IMR-90 (cell line): ENCODE data around the gene NKX6-1. TPM values are rescaled to one million over a fixed set of nuclear protein-coding genes. Genes with fewer than 3 reads are reported as not detected.

ENCODE experiments used
- ATAC-seq: fragments of 200-7000 bp; cut with Tn5 transposase; 2 replicates; pipeline ENCODE4 v1.9.1; 2020; ENCODE audit warnings: low read depth, mild to moderate bottlenecking, moderate library complexity
- BruUV-seq: library from RNA; stranded (reverse); fragments of 400-500 nt; replicated peaks from 2 replicates; lab custom pipeline; 2021; lab: Mats Ljungman, UMichigan
- CTCF ChIA-PET: fragments of 300-600 bp; formaldehyde crosslinking; extraction: SDS; loops from one replicate; lab custom pipeline; 2021; ENCODE audit warnings: antibody characterized with exemption; lab: Yijun Ruan, JAX
- POLR2A ChIA-PET: fragments of 300-600 bp; sonication (Branson Sonifier 250); formaldehyde crosslinking; loops from one replicate; lab custom pipeline; 2022; ENCODE audit warnings: antibody characterized with exemption; ENCODE audit not compliant: unreplicated experiment; lab: Charles Lee
- DNase-seq: peaks from one replicate; pipeline ENCODE4 v3.0.0; 2013
- H2AFZ ChIP-seq: replicated peaks from 2 replicates; pipeline ENCODE3; 2013; ENCODE audit warnings: low read length, mild to moderate bottlenecking; ENCODE audit not compliant: poor library complexity
- H2AK5ac ChIP-seq: 2 replicates; pipeline ENCODE4 v1.6.1; 2013; ENCODE audit warnings: low read depth, low read length, inconsistent platforms
- H2AK9ac ChIP-seq: replicated peaks from 2 replicates; pipeline ENCODE3; 2013; ENCODE audit warnings: mild to moderate bottlenecking, low read depth, low read length, moderate library complexity; ENCODE audit not compliant: poor library complexity
- H2BK120ac ChIP-seq: 2 replicates; pipeline ENCODE4 v1.6.1; 2013; ENCODE audit warnings: low read depth, low read length, inconsistent platforms
- H2BK15ac ChIP-seq: 3 replicates; pipeline ENCODE4 v1.6.1; 2013; ENCODE audit warnings: low read depth, low read length, inconsistent platforms
- H2BK20ac ChIP-seq: 2 replicates; pipeline ENCODE4 v1.6.1; 2013; ENCODE audit warnings: low read depth, mild to moderate bottlenecking, inconsistent platforms, low read length, moderate library complexity
- H2BK5ac ChIP-seq: 2 replicates; pipeline ENCODE4 v1.6.1; 2013; ENCODE audit warnings: mild to moderate bottlenecking, low read depth, low read length, inconsistent platforms; ENCODE audit not compliant: poor library complexity, severe bottlenecking
- H3K14ac ChIP-seq: replicated peaks from 2 replicates; pipeline ENCODE4 v1.6.1; 2013; ENCODE audit warnings: low read depth, low read length, inconsistent platforms
- H3K18ac ChIP-seq: 2 replicates; pipeline ENCODE4 v1.6.1; 2013; ENCODE audit warnings: low read depth, low read length, control low read depth
- H3K23ac ChIP-seq: 2 replicates; pipeline ENCODE4 v1.6.1; 2013; ENCODE audit warnings: low read depth, low read length, inconsistent platforms
- H3K27ac ChIP-seq: 2 replicates; pipeline ENCODE4 v1.5.1; 2013; ENCODE audit warnings: mild to moderate bottlenecking, control low read depth, low read length; ENCODE audit not compliant: insufficient read depth
- H3K27me3 ChIP-seq: 2 replicates; pipeline ENCODE4 v1.6.1; 2013; ENCODE audit warnings: low read length; ENCODE audit not compliant: control insufficient read depth, insufficient read depth
- H3K36me3 ChIP-seq: 2 replicates; pipeline ENCODE4 v1.6.1; 2013; ENCODE audit warnings: low read length, mixed read lengths; ENCODE audit not compliant: control insufficient read depth, insufficient read depth
- H3K4ac ChIP-seq: 2 replicates; pipeline ENCODE4 v1.6.1; 2013; ENCODE audit warnings: low read depth, low read length, inconsistent platforms
- H3K4me1 ChIP-seq: 2 replicates; pipeline ENCODE4 v1.6.1; 2013; ENCODE audit warnings: low read length, mixed read lengths; ENCODE audit not compliant: control insufficient read depth, insufficient read depth
- H3K4me2 ChIP-seq: 2 replicates; pipeline ENCODE4 v1.6.1; 2013; ENCODE audit warnings: low read depth, mild to moderate bottlenecking, control low read depth, low read length, moderate library complexity
- H3K4me3 ChIP-seq: 2 replicates; pipeline ENCODE4 v1.5.1; 2013; ENCODE audit warnings: low read depth, mild to moderate bottlenecking, control low read depth, low read length, moderate library complexity; ENCODE audit not compliant: insufficient read depth
- H3K56ac ChIP-seq: 2 replicates; pipeline ENCODE4 v1.6.1; 2013; ENCODE audit warnings: low read length, inconsistent platforms; ENCODE audit not compliant: insufficient read depth; ENCODE audit errors: extremely low read depth
- H3K79me1 ChIP-seq, 2 experiments: 2 replicates each; pipeline ENCODE4 v1.6.1; 2013; ENCODE audit warnings: low read length in 2 of 2, inconsistent platforms in 1 of 2, low read depth in 1 of 2
- H3K9ac ChIP-seq: 2 replicates; pipeline ENCODE4 v1.6.1; 2013; ENCODE audit warnings: low read depth, low read length, control low read depth
- H3K9me1 ChIP-seq: 2 replicates; pipeline ENCODE4 v1.6.1; 2013; ENCODE audit warnings: low read length, inconsistent platforms; ENCODE audit not compliant: insufficient read depth
- H3K9me3 ChIP-seq: 2 replicates; pipeline ENCODE4 v1.6.1; 2013; ENCODE audit warnings: low read length; ENCODE audit not compliant: control insufficient read depth, insufficient read depth
- H4K20me1 ChIP-seq: 2 replicates; pipeline ENCODE4 v1.6.1; 2013; ENCODE audit warnings: low read length, inconsistent platforms; ENCODE audit not compliant: insufficient read depth
- H4K5ac ChIP-seq: 2 replicates; pipeline ENCODE4 v1.6.1; 2013; ENCODE audit warnings: mild to moderate bottlenecking, low read depth, low read length, control low read depth
- H4K8ac ChIP-seq, 2 experiments: 2 replicates each; pipeline ENCODE4 v1.6.1; 2013; ENCODE audit warnings: low read depth in 2 of 2, low read length in 2 of 2, control low read depth in 1 of 2, inconsistent platforms in 1 of 2
- H4K91ac ChIP-seq: 2 replicates; pipeline ENCODE4 v1.6.1; 2013; ENCODE audit warnings: low read depth, low read length, inconsistent platforms; ENCODE audit not compliant: insufficient read depth
- BHLHE40 ChIP-seq: fragments of 150-350 bp; IDR thresholded peaks from 2 replicates; pipeline ENCODE4 v1.6.1; 2016; ENCODE audit warnings: mild to moderate bottlenecking, low read depth, low read length
- CHD1 ChIP-seq: IDR thresholded peaks from 2 replicates; pipeline ENCODE4 v1.6.1; 2012; ENCODE audit warnings: low read depth, low read length, improper control_type of control experiment
- CTCF ChIP-seq: conservative IDR thresholded peaks from 2 replicates; pipeline ENCODE4 v1.5.1; 2012; ENCODE audit warnings: mild to moderate bottlenecking, low read depth, low read length, improper control_type of control experiment
- ELK1 ChIP-seq: fragments of 150-350 bp; IDR thresholded peaks from 2 replicates; pipeline ENCODE4 v1.6.1; 2016; ENCODE audit warnings: low read depth, mild to moderate bottlenecking, low read length, moderate library complexity, borderline replicate concordance
- FOS ChIP-seq: fragments of 150-350 bp; IDR thresholded peaks from 2 replicates; pipeline ENCODE4 v1.6.1; 2016; ENCODE audit warnings: low read depth, low read length
- NFE2L2 ChIP-seq: fragments of 150-350 bp; IDR thresholded peaks from 2 replicates; pipeline ENCODE4 v1.6.1; 2016; ENCODE audit warnings: low read depth, mild to moderate bottlenecking, low read length
- RAD21 ChIP-seq: IDR thresholded peaks from 2 replicates; pipeline ENCODE4 v1.6.1; 2012; ENCODE audit warnings: low read length, improper control_type of control experiment
- RCOR1 ChIP-seq: IDR thresholded peaks from 2 replicates; pipeline ENCODE4 v1.6.1; 2012; ENCODE audit warnings: mild to moderate bottlenecking, low read length, improper control_type of control experiment; ENCODE audit not compliant: insufficient replicate concordance
- RFX5 ChIP-seq: IDR thresholded peaks from 2 replicates; pipeline ENCODE4 v1.8.0; 2012; ENCODE audit warnings: low read depth, mild to moderate bottlenecking, low read length, moderate library complexity
- WGBS, 2 experiments: methylation state at CpG; one replicate each; pipeline versions ENCODE4 v1.1.5 to v1.1.7; 2013; ENCODE audit warnings: missing lambda C conversion rate in 2 of 2; ENCODE audit not compliant: insufficient read length in 1 of 2; ENCODE audit errors: extremely low coverage in 2 of 2; 5-methylcytosine and 5-hydroxymethylcytosine counted together
- dilution Hi-C: fragments of 300-500 bp; cut with HindIII; formaldehyde crosslinking; loops from one replicate; pipeline ENCODE4 v1.14.3; 2018; ENCODE audit warnings: low sequenced_read_pairs; ENCODE audit not compliant: unreplicated experiment
- in situ Hi-C: fragments of 300-500 bp; cut with MboI; formaldehyde crosslinking; loops from 3 replicates; pipeline ENCODE4 v1.14.3; 2019; ENCODE audit warnings: low sequenced_read_pairs, inconsistent platforms, mixed read lengths
- intact Hi-C: fragments of 100-400 bp; cut with micrococcal nuclease; formaldehyde crosslinking; loops from 2 replicates; pipeline ENCODE4 v1.10.0; 2022
- polyA plus RNA-seq, 3 experiments: library from polyadenylated mRNA; depleted of rRNA; stranded (reverse); fragments of >200 nt; gene quantifications; 2 replicates each; pipeline ENCODE4 v1.2.3, GENCODE V29; 2012; ENCODE audit warnings: low replicate concordance in 1 of 3
- total RNA-seq: library from RNA; depleted of rRNA; stranded (reverse); fragments of >200 nt; gene quantifications from 2 replicates; pipeline ENCODE4 v1.2.3, GENCODE V29; 2012

Gene NKX6-1
- total and polyA plus RNA-seq, 2 of the 4 experiments (the other 2 are of a cell fraction), result under 0.01 to 0.24 TPM

GRCh38 chr4:84459783-84460182 is 39.3 kb downstream of the NKX6-1 start:
- no peak for DNase-seq
- Histone ChIP-seq H2BK5ac (no peak overlapping the region), H3K4ac (no peak overlapping the region), H2AFZ (no peak overlapping the region), H3K14ac (no peak overlapping the region), H3K18ac (no peak overlapping the region), H3K4me1 (no peaks in the 10 kb centered on the region), H4K5ac (no peak overlapping the region), H2AK5ac (no peak overlapping the region), H3K27ac (no peak overlapping the region), H4K91ac (no peak overlapping the region), H3K36me3 (no peaks in the 10 kb centered on the region), H4K8ac (no peak overlapping the region), H3K9me1 (no peaks in the 10 kb centered on the region), H3K9ac (no peak overlapping the region), H3K4me2 (no peak overlapping the region), H3K27me3 (no peaks in the 10 kb centered on the region), H3K56ac (no peak overlapping the region), H2BK15ac (no peak overlapping the region), H2BK120ac (no peak overlapping the region), H4K20me1 (no peaks in the 10 kb centered on the region), H2BK20ac (no peak overlapping the region), H3K9me3 (no peaks in the 10 kb centered on the region), H2AK9ac (no peak overlapping the region), H3K79me1 (no peaks in the 10 kb centered on the region), H3K4me3 (no peak overlapping the region), H3K23ac (no peak overlapping the region)
- no peak for TF ChIP-seq CTCF
- no peak for TF ChIP-seq CHD1
- TF ChIP-seq RCOR1, result no peak
- TF ChIP-seq NFE2L2, result no peak
- TF ChIP-seq FOS, result no peak
- TF ChIP-seq RFX5, result no peak
- no peak for TF ChIP-seq ELK1
- no peak for TF ChIP-seq RAD21
- no peak for TF ChIP-seq BHLHE40
- CTCF ChIA-PET, result no interaction called here
- ATAC-seq, result no peak
- BruUV-seq, result no TSS peak
- dilution Hi-C loops, result no loop called here
- intact Hi-C loops, result no loop called here
- in situ Hi-C loops, result no loop called here
- WGBS, 2 experiments, result no CpG with 5 or more reads among the region's 1 CpG
- POLR2A ChIA-PET, result no interaction called here
